Measurements from ENCODE around the gene MAPK7.

The MAPK7 gene

GRCh38 chr17:19404264-19404663 is 26.0 kb downstream of the MAPK7 start:
- no peak for TF ChIP-seq CTCF (conservative IDR thresholded peaks at IDR 0.05; ENCODE audit: control insufficient read depth, insufficient read depth, low read depth, low read length)
- no peak overlapping the region for H3K4me3 ChIP-seq (ENCODE audit: control insufficient read depth, low read depth, low read length)

GRCh38 chr17:19405114-19405513 is 26.8 kb downstream of the MAPK7 start:
- DNase-seq (ENCODE audit: low read depth) = no peak
- H3K4me3 ChIP-seq (ENCODE audit: control insufficient read depth, low read depth, low read length) = no peak overlapping the region
- no peak for TF ChIP-seq CTCF (conservative IDR thresholded peaks at IDR 0.05; ENCODE audit: control insufficient read depth, insufficient read depth, low read depth, low read length)

More at GRCh38 chr17:19404264-19404663, 26.0 kb downstream of the MAPK7 start:
- no peak for DNase-seq (ENCODE audit: low read depth)

GRCh38 chr17:19407601-19408345 is 29.5 kb downstream of the MAPK7 start:
- DNase-seq (ENCODE audit: low read depth) = no peak
- TF ChIP-seq CTCF (conservative IDR thresholded peaks at IDR 0.05; ENCODE audit: control insufficient read depth, insufficient read depth, low read depth, low read length) = no peak
- H3K4me3 ChIP-seq (ENCODE audit: control insufficient read depth, low read depth, low read length) = no peak overlapping the region

GRCh38 chr17:19408346-19408710 is 30.0 kb downstream of the MAPK7 start:
- TF ChIP-seq CTCF (conservative IDR thresholded peaks at IDR 0.05; ENCODE audit: control insufficient read depth, insufficient read depth, low read depth, low read length) = no peak
- no peak overlapping the region for H3K4me3 ChIP-seq (ENCODE audit: control insufficient read depth, low read depth, low read length)
- no peak for DNase-seq (ENCODE audit: low read depth)

GRCh38 chr17:19409066-19409465 is 30.8 kb downstream of the MAPK7 start:
- no peak for DNase-seq (ENCODE audit: low read depth)
- TF ChIP-seq CTCF (conservative IDR thresholded peaks at IDR 0.05; ENCODE audit: control insufficient read depth, insufficient read depth, low read depth, low read length) = no peak
- H3K4me3 ChIP-seq (ENCODE audit: control insufficient read depth, low read depth, low read length) = no peak overlapping the region

GRCh38 chr17:19409509-19409908 is 31.2 kb downstream of the MAPK7 start:
- H3K4me3 ChIP-seq (ENCODE audit: control insufficient read depth, low read depth, low read length) = no peak overlapping the region

More at GRCh38 chr17:19409509-19409908, 31.2 kb downstream of the MAPK7 start:
- DNase-seq (ENCODE audit: low read depth) = peak; percentile 89
- no peak for TF ChIP-seq CTCF (conservative IDR thresholded peaks at IDR 0.05; ENCODE audit: control insufficient read depth, insufficient read depth, low read depth, low read length)
